ENCODE measurements around the gene CDKN2A.

The CDKN2A gene

GRCh38 chr9:21995666-21996398 lies 1.6 kb upstream of the CDKN2A start:
- H3K9me3 ChIP-seq (ENCODE audit: control insufficient read depth, low read length): no peaks in the 10 kb centered on the region
- 1 to 2% methylated on average over 54 of the region's 54 CpGs for WGBS, 2 experiments
- no peak overlapping the region for H3K27ac ChIP-seq (ENCODE audit: insufficient read depth, low read depth, low read length, poor library complexity, severe bottlenecking)
- peaks cover 96% of the 10 kb centered on the region for H3K27me3 ChIP-seq (ENCODE audit: control insufficient read depth, insufficient read depth, low read length, poor library complexity, severe bottlenecking)
- peak overlapping the region; percentile 42 for H3K4me3 ChIP-seq (ENCODE audit: insufficient read depth, low read depth, low read length)
- H3K36me3 ChIP-seq (ENCODE audit: control insufficient read depth, insufficient read depth, low read length): no peaks in the 10 kb centered on the region
- H3K4me1 ChIP-seq (ENCODE audit: control insufficient read depth, insufficient read depth, low read length): peaks cover 15% of the 10 kb centered on the region

- 0% methylated on average over 56 of the region's 56 CpGs for WGBS, 2 experiments
- Histone ChIP-seq H3K9me3 (ENCODE audit: control insufficient read depth, low read length) (no peaks in the 10 kb centered on the region), H3K27ac (ENCODE audit: insufficient read depth, low read depth, low read length, poor library complexity, severe bottlenecking) (no peak overlapping the region), H3K4me3 (ENCODE audit: insufficient read depth, low read depth, low read length) (peak overlapping the region; percentile 42), H3K4me1 (ENCODE audit: control insufficient read depth, insufficient read depth, low read length) (peaks cover 15% of the 10 kb centered on the region), H3K36me3 (ENCODE audit: control insufficient read depth, insufficient read depth, low read length) (no peaks in the 10 kb centered on the region), H3K27me3 (ENCODE audit: control insufficient read depth, insufficient read depth, low read length, poor library complexity, severe bottlenecking) (peaks cover 96% of the 10 kb centered on the region)
Measured at GRCh38 chr9:21995006-21995665, 944 bp upstream of the CDKN2A start.

- Histone ChIP-seq H3K4me3 (ENCODE audit: insufficient read depth, low read depth, low read length) (peak within 1 kb of the TSS; percentile 42), H3K4me1 (ENCODE audit: control insufficient read depth, insufficient read depth, low read length) (peaks cover 15% of the 10 kb centered on the region), H3K9me3 (ENCODE audit: control insufficient read depth, low read length) (no peaks in the 10 kb centered on the region), H3K27me3 (ENCODE audit: control insufficient read depth, insufficient read depth, low read length, poor library complexity, severe bottlenecking) (peaks cover 96% of the 10 kb centered on the region), H3K36me3 (ENCODE audit: control insufficient read depth, insufficient read depth, low read length) (no peaks in the 10 kb centered on the region), H3K27ac (ENCODE audit: insufficient read depth, low read depth, low read length, poor library complexity, severe bottlenecking) (no peak within 1 kb of the TSS)
- WGBS, 2 experiments: 0% methylated on average over 40 to 43 of the region's 43 CpGs
Measured at GRCh38 chr9:21994556-21995005, 389 bp upstream of the CDKN2A start, which contains the start of gene CDKN2B-AS1. CDKN2B-AS1 (plus strand) TSS chr9:21994791.

GRCh38 chr9:21993007-21993406 lies 1.2 kb downstream of the CDKN2A start:
- H3K27me3 ChIP-seq (ENCODE audit: control insufficient read depth, insufficient read depth, low read length, poor library complexity, severe bottlenecking): peaks cover 100% of the 10 kb centered on the region
- no peaks in the 10 kb centered on the region for H3K36me3 ChIP-seq (ENCODE audit: control insufficient read depth, insufficient read depth, low read length)
- no peaks in the 10 kb centered on the region for H3K9me3 ChIP-seq (ENCODE audit: control insufficient read depth, low read length)
- H3K27ac ChIP-seq (ENCODE audit: insufficient read depth, low read depth, low read length, poor library complexity, severe bottlenecking): no peak overlapping the region
- 25 to 26% methylated on average over 4 of the region's 4 CpGs for WGBS, 2 experiments
- no peak overlapping the region for H3K4me3 ChIP-seq (ENCODE audit: insufficient read depth, low read depth, low read length)
- H3K4me1 ChIP-seq (ENCODE audit: control insufficient read depth, insufficient read depth, low read length): peaks cover 15% of the 10 kb centered on the region

GRCh38 chr9:21991072-21991959 lies 2.9 kb downstream of the CDKN2A start:
- peaks cover 100% of the 10 kb centered on the region for H3K27me3 ChIP-seq (ENCODE audit: control insufficient read depth, insufficient read depth, low read length, poor library complexity, severe bottlenecking)
- no peaks in the 10 kb centered on the region for H3K36me3 ChIP-seq (ENCODE audit: control insufficient read depth, insufficient read depth, low read length)
- peaks cover 15% of the 10 kb centered on the region for H3K4me1 ChIP-seq (ENCODE audit: control insufficient read depth, insufficient read depth, low read length)
- no peak overlapping the region for H3K4me3 ChIP-seq (ENCODE audit: insufficient read depth, low read depth, low read length)
- no peak overlapping the region for H3K27ac ChIP-seq (ENCODE audit: insufficient read depth, low read depth, low read length, poor library complexity, severe bottlenecking)
- no peaks in the 10 kb centered on the region for H3K9me3 ChIP-seq (ENCODE audit: control insufficient read depth, low read length)
- 58 to 63% methylated on average over 5 of the region's 5 CpGs for WGBS, 2 experiments

GRCh38 chr9:21989440-21990189 lies 4.6 kb downstream of the CDKN2A start:
- 18 to 26% methylated on average over 35 of the region's 35 CpGs for WGBS, 2 experiments
- no peaks in the 10 kb centered on the region for H3K36me3 ChIP-seq (ENCODE audit: control insufficient read depth, insufficient read depth, low read length)
- no peaks in the 10 kb centered on the region for H3K9me3 ChIP-seq (ENCODE audit: control insufficient read depth, low read length)
- no peak overlapping the region for H3K4me3 ChIP-seq (ENCODE audit: insufficient read depth, low read depth, low read length)
- H3K27me3 ChIP-seq (ENCODE audit: control insufficient read depth, insufficient read depth, low read length, poor library complexity, severe bottlenecking): peaks cover 100% of the 10 kb centered on the region
- peaks cover 7% of the 10 kb centered on the region for H3K4me1 ChIP-seq (ENCODE audit: control insufficient read depth, insufficient read depth, low read length)
- H3K27ac ChIP-seq (ENCODE audit: insufficient read depth, low read depth, low read length, poor library complexity, severe bottlenecking): no peak overlapping the region

GRCh38 chr9:21988056-21988990 lies 5.9 kb downstream of the CDKN2A start:
- Histone ChIP-seq H3K27me3 (ENCODE audit: control insufficient read depth, insufficient read depth, low read length, poor library complexity, severe bottlenecking) (peaks cover 100% of the 10 kb centered on the region), H3K4me3 (ENCODE audit: insufficient read depth, low read depth, low read length) (no peak overlapping the region)
- WGBS, 2 experiments: 18 to 43% methylated on average over 5 to 8 of the region's 9 CpGs

GRCh38 chr9:21985964-21986667 lies 8.1 kb downstream of the CDKN2A start:
- H3K27me3 ChIP-seq (ENCODE audit: control insufficient read depth, insufficient read depth, low read length, poor library complexity, severe bottlenecking): peaks cover 100% of the 10 kb centered on the region
- no peak overlapping the region for H3K4me3 ChIP-seq (ENCODE audit: insufficient read depth, low read depth, low read length)
- no peaks in the 10 kb centered on the region for H3K36me3 ChIP-seq (ENCODE audit: control insufficient read depth, insufficient read depth, low read length)
- 73 to 85% methylated on average over 2 to 4 of the region's 5 CpGs for WGBS, 2 experiments
- H3K4me1 ChIP-seq (ENCODE audit: control insufficient read depth, insufficient read depth, low read length): no peaks in the 10 kb centered on the region
- no peak overlapping the region for H3K27ac ChIP-seq (ENCODE audit: insufficient read depth, low read depth, low read length, poor library complexity, severe bottlenecking)
- H3K9me3 ChIP-seq (ENCODE audit: control insufficient read depth, low read length): no peaks in the 10 kb centered on the region

More at GRCh38 chr9:21988056-21988990, 5.9 kb downstream of the CDKN2A start:
- no peaks in the 10 kb centered on the region for H3K36me3 ChIP-seq (ENCODE audit: control insufficient read depth, insufficient read depth, low read length)
- peaks cover under 1% of the 10 kb centered on the region for H3K4me1 ChIP-seq (ENCODE audit: control insufficient read depth, insufficient read depth, low read length)
- H3K27ac ChIP-seq (ENCODE audit: insufficient read depth, low read depth, low read length, poor library complexity, severe bottlenecking): no peak overlapping the region
- H3K9me3 ChIP-seq (ENCODE audit: control insufficient read depth, low read length): no peaks in the 10 kb centered on the region

All from ectodermal cell (in vitro differentiated cells).